NCI-H510A treated with DMSO at 0.1 percent for 48 hours (cell line): ENCODE results near the gene TRIM39.
A peak's percentile ranks its signal among the peaks of the same experiment; 100 is the strongest.
"Not testable (repeated sequence)": the region's sequence is repeated elsewhere in the genome, so short reads cannot be mapped to it uniquely, and the experiment has no call there.

Experiments used
- DNase-seq: peaks from one replicate; lab custom pipeline; 2025; lab: John Stamatoyannopoulos, UW

Gene TRIM39

GRCh38 chr6:30326526-30327231, at the start of gene TRIM39:
TRIM39 (plus strand) TSS chr6:30326927; CDS start chr6:30329318, 2,391 bp downstream.
- peak; percentile 69 for DNase-seq

- DNase-seq, result not testable (repeated sequence)
Observed at GRCh38 chr6:30280988-30281387, 45.7 kb upstream of the TRIM39 start.

- DNase-seq, result no peak
Observed at GRCh38 chr6:30282522-30282921, 44.2 kb upstream of the TRIM39 start.

- no peak for DNase-seq
Observed at GRCh38 chr6:30283761-30284160, 43.0 kb upstream of the TRIM39 start.

GRCh38 chr6:30287139-30287538, 39.6 kb upstream of the TRIM39 start:
- DNase-seq, result no peak

- DNase-seq, result no peak
Observed at GRCh38 chr6:30295837-30296236, 30.9 kb upstream of the TRIM39 start.

- DNase-seq, result no peak
Observed at GRCh38 chr6:30304002-30304401, 22.7 kb upstream of the TRIM39 start.

GRCh38 chr6:30311101-30311500, 15.6 kb upstream of the TRIM39 start:
- no peak for DNase-seq

- DNase-seq, result no peak
Observed at GRCh38 chr6:30311671-30312070, 15.1 kb upstream of the TRIM39 start.

- DNase-seq, result no peak
Observed at GRCh38 chr6:30312266-30312665, 14.5 kb upstream of the TRIM39 start.

GRCh38 chr6:30312676-30313321, 13.9 kb upstream of the TRIM39 start:
- no peak for DNase-seq

- DNase-seq, result no peak
Observed at GRCh38 chr6:30315156-30315555, 11.6 kb upstream of the TRIM39 start.

GRCh38 chr6:30317913-30318589, 8.7 kb upstream of the TRIM39 start:
- no peak for DNase-seq

GRCh38 chr6:30319146-30319835, 7.4 kb upstream of the TRIM39 start:
- DNase-seq, result no peak

GRCh38 chr6:30321692-30322388, 4.9 kb upstream of the TRIM39 start:
- DNase-seq, result no peak

GRCh38 chr6:30322527-30323501, 3.9 kb upstream of the TRIM39 start:
- no peak for DNase-seq

- no peak for DNase-seq
Observed at GRCh38 chr6:30323806-30324205, 2.9 kb upstream of the TRIM39 start.

- peak; percentile 86 for DNase-seq
Observed at GRCh38 chr6:30325150-30325872, 1.4 kb upstream of the TRIM39 start.

GRCh38 chr6:30325873-30326525, 728 bp upstream of the TRIM39 start:
- DNase-seq, result peak; percentile 69
